ENCODE data around the gene CYP2E1. TPM values are rescaled to one million over a fixed set of nuclear protein-coding genes. Genes with fewer than 3 reads are reported as not detected.

The CYP2E1 gene
- total and polyA plus RNA-seq, 10 of the 15 experiments (the other 5 are each of a cell fraction or from before 2014, with no cell fraction given), result 0.09 to 1.9 (median 0.28) TPM; not detected in 3

- ChIA-PET POLR2A (no interaction called here), SMC1A (ENCODE audit: uncharacterized antibody, unreplicated experiment) (no interaction called here), CTCF (no interaction called here), RAD21 (ENCODE audit: unreplicated experiment) (no interaction called here)
- Histone ChIP-seq H3K36me3 (ENCODE audit: control insufficient read depth in 2 of 2, insufficient read depth in 2 of 2, low read length in 1 of 2) (no peaks in the 10 kb centered on the region), H2AFZ (ENCODE audit: control insufficient read depth, low read depth, low read length) (no peak overlapping the region), H3K27ac (ENCODE audit: control insufficient read depth, insufficient read depth) (no peak overlapping the region), H4K20me1 (ENCODE audit: control insufficient read depth, insufficient read depth) (no peaks in the 10 kb centered on the region), H3K79me2 (ENCODE audit: control insufficient read depth, insufficient read depth, low read length) (no peaks in the 10 kb centered on the region), H3K4me2 (ENCODE audit: control insufficient read depth, insufficient read depth) (0 out of 2 replicates have a peak overlapping the region, but pooled peaks have one; percentile 17), H3K9me3 (replicated peaks; ENCODE audit: control insufficient read depth, insufficient read depth, low read length) (no peaks in the 10 kb centered on the region; the same call in 2 of the 3 replicates), H3K4me3 (no peak overlapping the region), H3K4me1 (ENCODE audit: control insufficient read depth, insufficient read depth, low read length) (no peaks in the 10 kb centered on the region), H3K9ac (ENCODE audit: control insufficient read depth, insufficient read depth, low read length) (no peak overlapping the region), H3K27me3 (replicated peaks in 1 of 2; ENCODE audit: control insufficient read depth in 2 of 2, insufficient read depth in 2 of 2, low read length in 1 of 2) (peaks cover 4 to 6% of the 10 kb centered on the region in 2 experiments; a peak in 3 of 4 replicates)
- ATAC-seq, result no peak
- no peak for DNase-seq (ENCODE audit: low read depth, low spot score)
- in situ Hi-C loops (cut with MboI), result no loop called here
- BruUV-seq (replicated peaks), result no TSS peak
- 19% methylated on average over 29 of the region's 37 CpGs for WGBS (ENCODE audit: insufficient coverage, insufficient replicate concordance, low lambda C conversion rate, missing lambda C conversion rate)
- TF ChIP-seq HSF1 (IDR thresholded peaks at IDR 0.05; ENCODE audit: low read depth, low read length) (no peak), TBL1XR1 (IDR thresholded peaks at IDR 0.05; ENCODE audit: low read depth, low read length) (no peak), NKRF (conservative IDR thresholded peaks at IDR 0.05) (no peak), SMAD1 (IDR thresholded peaks at IDR 0.05; ENCODE audit: low read depth, partially characterized antibody) (no peak), E2F4 (IDR thresholded peaks at IDR 0.05; ENCODE audit: low read depth, low read length) (no peak), ZNF592 (IDR thresholded peaks at IDR 0.05) (no peak), ZNF274 (IDR thresholded peaks at IDR 0.05; ENCODE audit: insufficient read depth, insufficient read length) (no peak), JUND (IDR thresholded peaks at IDR 0.05; ENCODE audit: low read depth, low read length) (no peak), IRF5 (IDR thresholded peaks at IDR 0.05; ENCODE audit: borderline replicate concordance) (no peak), IRF3 (IDR thresholded peaks at IDR 0.05) (no peak), POLR2A (IDR thresholded peaks at IDR 0.05; ENCODE audit: low read depth, low read length) (no peak)
- intact Hi-C loops (cut with micrococcal nuclease; ENCODE audit: unreplicated experiment), result no loop called here
- no peak for FAIRE-seq
Measured at GRCh38 chr10:133528845-133529575, 1.8 kb downstream of the CYP2E1 start.

Measured in GM12878 (cell line).